CD4-positive, alpha-beta T cell (primary cell): ENCODE measurements around the gene ANKRD13B. TPM values are rescaled to one million over a fixed set of nuclear protein-coding genes. Genes with fewer than 3 reads are reported as not detected.

Experiments
- ATAC-seq: fragments of 200-7000 bp; cut with Tn5 transposase; one replicate; pipeline ENCODE4 v1.10.0; 2022; ENCODE audit warnings: mild to moderate bottlenecking; ENCODE audit not compliant: poor library complexity
- CTCF ChIA-PET: fragments of 350-600 bp; sonication (Branson Sonifier 250); formaldehyde crosslinking; loops from one replicate; lab custom pipeline; 2021; ENCODE audit warnings: antibody characterized with exemption, inconsistent platforms; lab: Charles Lee
- POLR2A ChIA-PET: fragments of 350-600 bp; sonication (Branson Sonifier 250); formaldehyde crosslinking; loops from one replicate; lab custom pipeline; 2021; ENCODE audit warnings: antibody characterized with exemption, inconsistent platforms; lab: Charles Lee
- DNase-seq, 14 experiments: peaks; one replicate each; pipeline ENCODE4 v3.0.0-alpha.2; 2013 to 2020; ENCODE audit warnings: mixed read lengths in 2 of 14
- H3K27ac ChIP-seq, 2 donors: one replicate each; pipeline versions ENCODE4 v1.5.1 to v1.7.0; 2013; ENCODE audit warnings: low read length in 2 of 2, low read depth in 1 of 2, mild to moderate bottlenecking in 1 of 2
- H3K27me3 ChIP-seq, 2 experiments: 1 replicate in 1 of 2; 2 replicates in 1 of 2; pipeline versions ENCODE4 v1.6.1 to v1.7.0; 2013; ENCODE audit warnings: low read length in 2 of 2, control low read depth in 1 of 2, mild to moderate bottlenecking in 1 of 2, moderate library complexity in 1 of 2; ENCODE audit not compliant: insufficient read depth in 2 of 2, control insufficient read depth in 1 of 2
- H3K36me3 ChIP-seq: one replicate; pipeline ENCODE4 v1.6.1; 2013; ENCODE audit warnings: low read length, control low read depth; ENCODE audit not compliant: insufficient read depth
- H3K4me1 ChIP-seq: one replicate; pipeline ENCODE4 v1.6.1; 2013; ENCODE audit warnings: low read length, control low read depth; ENCODE audit not compliant: insufficient read depth
- H3K4me3 ChIP-seq: one replicate; pipeline ENCODE4 v1.5.1; 2013; ENCODE audit warnings: mild to moderate bottlenecking, low read length, moderate library complexity
- H3K9me3 ChIP-seq, 2 experiments: 1 replicate in 1 of 2; 2 replicates in 1 of 2; pipeline versions ENCODE4 v1.6.1 to v1.7.0; 2013; ENCODE audit warnings: low read length in 2 of 2, mild to moderate bottlenecking in 2 of 2, control low read depth in 1 of 2, moderate library complexity in 1 of 2; ENCODE audit not compliant: control insufficient read depth in 1 of 2, insufficient read depth in 1 of 2
- H3K27ac Mint-ChIP-seq: one replicate; pipeline ENCODE4 v1.8.0; 2020; ENCODE audit warnings: mixed read lengths
- H3K27me3 Mint-ChIP-seq: one replicate; pipeline ENCODE4 v1.8.0; 2021; ENCODE audit warnings: mixed read lengths
- H3K36me3 Mint-ChIP-seq: one replicate; pipeline ENCODE4 v1.8.0; 2021; ENCODE audit warnings: low read depth, mixed read lengths
- H3K4me1 Mint-ChIP-seq: one replicate; pipeline ENCODE4 v1.8.0; 2021; ENCODE audit warnings: low read depth, mixed read lengths
- H3K4me3 Mint-ChIP-seq: one replicate; pipeline ENCODE4 v1.8.0; 2020; ENCODE audit warnings: mild to moderate bottlenecking, mixed read lengths
- H3K9me3 Mint-ChIP-seq: one replicate; pipeline ENCODE4 v1.8.0; 2020; ENCODE audit warnings: mixed read lengths
- CTCF ChIP-seq: fragments of 200-600 bp; IDR thresholded peaks from one replicate; pipeline ENCODE4 v1.8.0; 2022; ENCODE audit warnings: antibody characterized with exemption, mild to moderate bottlenecking
- intact Hi-C, 2 experiments: fragments of 100-400 bp; cut with DNase I in 1 of 2; cut with micrococcal nuclease in 1 of 2; formaldehyde crosslinking; loops; one replicate each; pipeline versions ENCODE4 v1.15.1 to v1.9.0; 2023 to 2025; cut with DNase I, micrococcal nuclease
- total RNA-seq, 174 experiments: library from RNA in 2 of 174; stranded (reverse) in 2 of 174; gene quantifications; one replicate each; pipeline ENCODE4 v1.2.3 and lab custom pipeline; 2021 to 2026

Gene ANKRD13B
- total RNA-seq, 2 experiments from 2014 or later: 2.1 to 3.0 TPM

GRCh38 chr17:29563816-29564215 is 29.1 kb upstream of the ANKRD13B start:
- intact Hi-C loops: loop anchor here (2.0 to 10.0 kb wide), 2 partner anchors 19 to 51 kb away; no protein-coding TSS in a partner anchor
- Mint-ChIP-seq H3K27ac (peak overlapping the region; percentile 60), H3K9me3 (no peaks in the 10 kb centered on the region), H3K4me3 (peak overlapping the region; percentile 66), H3K27me3 (no peaks in the 10 kb centered on the region), H3K36me3 (peaks cover 5% of the 10 kb centered on the region), H3K4me1 (peaks cover 24% of the 10 kb centered on the region)
- DNase-seq: peak in 3 of 14 experiments; percentile 32 to 45 (median 33)
- no peak for ATAC-seq
- Histone ChIP-seq H3K27me3 (no peaks in the 10 kb centered on the region), H3K27ac (no peak overlapping the region), H3K36me3 (peaks cover 16% of the 10 kb centered on the region), H3K4me3 (no peak overlapping the region), H3K9me3 (no peaks in the 10 kb centered on the region), H3K4me1 (peaks cover 61% of the 10 kb centered on the region)
- TF ChIP-seq CTCF: no peak
- ChIA-PET CTCF (interaction anchor here (4.8 kb wide), 1 partner anchor 54 kb away, joined by 22 read pairs; no protein-coding TSS in a partner anchor), POLR2A (interaction anchor here (0.7 kb wide), 1 partner anchor 468 kb away, joined by 3 read pairs; no protein-coding TSS in a partner anchor)

- no peaks in the 10 kb centered on the region for H3K27me3 ChIP-seq
- Mint-ChIP-seq H3K36me3 (peaks cover 5% of the 10 kb centered on the region), H3K4me3 (peak overlapping the region; percentile 90), H3K27ac (peak overlapping the region; percentile 77), H3K9me3 (no peaks in the 10 kb centered on the region), H3K4me1 (peaks cover 35% of the 10 kb centered on the region), H3K27me3 (no peaks in the 10 kb centered on the region)
- peak overlapping the region; percentile 69 for H3K4me3 ChIP-seq
- ChIA-PET POLR2A (interaction anchor here (0.5 to 5.2 kb wide), 9 partner anchors 22 to 272 kb away, joined by 3 to 37 read pairs (median 6); partner anchors contain the start of gene NUFIP2), CTCF (interaction anchor here (0.6 to 4.8 kb wide), 6 partner anchors 26 to 1492 kb away, joined by 3 to 22 read pairs (median 5); no protein-coding TSS in a partner anchor)
- peak overlapping the region; percentile 28 to 38 for H3K27ac ChIP-seq
- peaks cover 16% of the 10 kb centered on the region for H3K36me3 ChIP-seq
- peak; percentile 25 for ATAC-seq
- peak in 13 of 14 experiments; percentile 37 to 83 (median 60) for DNase-seq
- no peaks in the 10 kb centered on the region for H3K9me3 ChIP-seq
- H3K4me1 ChIP-seq: peaks cover 75% of the 10 kb centered on the region
- intact Hi-C loops: loop anchor here (2.0 to 10.0 kb wide), 3 partner anchors 21 to 196 kb away; no protein-coding TSS in a partner anchor
- TF ChIP-seq CTCF: peak; percentile 25
Observed at GRCh38 chr17:29565643-29566472, 27.1 kb upstream of the ANKRD13B start.

GRCh38 chr17:29566473-29567303 is 26.2 kb upstream of the ANKRD13B start, which contains the start of gene ABHD15:
Gene ABHD15 (minus strand): TSS chr17:29567037. CDS start chr17:29566966, 71 bp downstream.
- CTCF ChIA-PET: interaction anchor here (1.0 to 4.8 kb wide), 6 partner anchors 21 to 197 kb away, joined by 3 to 22 read pairs (median 5); no protein-coding TSS in a partner anchor
- TF ChIP-seq CTCF: no peak
- Mint-ChIP-seq H3K4me3 (peak within 1 kb of the TSS; percentile 96), H3K27me3 (no peaks in the 10 kb centered on the region), H3K4me1 (peaks cover 40% of the 10 kb centered on the region), H3K36me3 (peaks cover 5% of the 10 kb centered on the region), H3K9me3 (no peaks in the 10 kb centered on the region), H3K27ac (peak within 1 kb of the TSS; percentile 82)
- intact Hi-C loops: loop anchor here (5.0 to 10.0 kb wide), 2 partner anchors 48 to 196 kb away; no protein-coding TSS in a partner anchor
- Histone ChIP-seq H3K27me3 (no peaks in the 10 kb centered on the region), H3K9me3 (no peaks in the 10 kb centered on the region), H3K4me3 (peak within 1 kb of the TSS; percentile 90), H3K36me3 (peaks cover 12% of the 10 kb centered on the region), H3K4me1 (peaks cover 70% of the 10 kb centered on the region), H3K27ac (peak within 1 kb of the TSS; percentile 56 to 70)
- peak; percentile 22 for ATAC-seq
- DNase-seq: peak in 11 of 14 experiments; percentile 22 to 83 (median 54)
- POLR2A ChIA-PET: interaction anchor here (0.5 to 5.2 kb wide), 15 partner anchors 13 to 1413 kb away, joined by 3 to 37 read pairs (median 4); partner anchors contain the start of genes NUFIP2 and PHF12
